Measurements from ENCODE around the gene XRN1. TPM values are rescaled to one million over a fixed set of nuclear protein-coding genes. Genes with fewer than 3 reads are reported as not detected.

XRN1 gene
- total and polyA plus RNA-seq, 7 donors = 5.4 to 45.7 (median 29.5) TPM

GRCh38 chr3:142287866-142288638 lies 159.8 kb downstream of the XRN1 start:
- 62 to 82% methylated on average over 5 of the region's 5 CpGs for whole genome bisulfite sequencing, 2 donors
- H3K9me3 ChIP-seq = peaks cover 0 to 12% (median 0%) of the 10 kb centered on the region in 4 donors
- no peak for DNase-seq
- TF ChIP-seq POLR2AphosphoS5 (IDR thresholded peaks at IDR 0.05) (no peak), CTCF (IDR thresholded peaks at IDR 0.05) (no peak), POLR2A (IDR thresholded peaks at IDR 0.05) (no peak), EP300 (IDR thresholded peaks at IDR 0.05) (no peak)
- no peaks in the 10 kb centered on the region for H3K27me3 ChIP-seq
- H3K27ac ChIP-seq = no peak overlapping the region
- H3K4me1 ChIP-seq = peaks cover 0 to 34% (median 17%) of the 10 kb centered on the region in 4 donors
- no peak overlapping the region for H3K4me3 ChIP-seq
- no peaks in the 10 kb centered on the region for H3K36me3 ChIP-seq
- intact Hi-C loops (cut with DNase I) = no loop called here

GRCh38 chr3:142285083-142285517 lies 162.7 kb downstream of the XRN1 start:
- WGBS, 2 donors = 19 to 65% methylated on average over 2 of the region's 2 CpGs

GRCh38 chr3:142282503-142282902 lies 165.3 kb downstream of the XRN1 start:
- Histone ChIP-seq H3K27ac (no peak overlapping the region), H3K36me3 (no peaks in the 10 kb centered on the region), H3K9me3 (no peaks in the 10 kb centered on the region), H3K4me3 (no peak overlapping the region), H3K27me3 (no peaks in the 10 kb centered on the region), H3K4me1 (peaks cover 0 to 36% (median 15%) of the 10 kb centered on the region in 4 donors)
- no peak for DNase-seq
- intact Hi-C loops (cut with DNase I) = no loop called here
- WGBS, 2 donors = 66 to 80% methylated on average over 4 of the region's 4 CpGs
- TF ChIP-seq CTCF (IDR thresholded peaks at IDR 0.05) = no peak
- no peak for TF ChIP-seq EP300 (IDR thresholded peaks at IDR 0.05)
- TF ChIP-seq POLR2A (IDR thresholded peaks at IDR 0.05) = no peak
- TF ChIP-seq POLR2AphosphoS5 (IDR thresholded peaks at IDR 0.05) = no peak

More at GRCh38 chr3:142285083-142285517, 162.7 kb downstream of the XRN1 start:
- intact Hi-C loops (cut with DNase I) = no loop called here
- H3K27ac ChIP-seq = no peak overlapping the region
- DNase-seq = no peak
- H3K36me3 ChIP-seq = no peaks in the 10 kb centered on the region
- no peak overlapping the region for H3K4me3 ChIP-seq
- H3K9me3 ChIP-seq = peaks cover 0 to 12% (median 0%) of the 10 kb centered on the region in 4 donors
- peaks cover 0 to 36% (median 17%) of the 10 kb centered on the region in 4 donors for H3K4me1 ChIP-seq
- no peak for TF ChIP-seq CTCF (IDR thresholded peaks at IDR 0.05)
- no peak for TF ChIP-seq POLR2AphosphoS5 (IDR thresholded peaks at IDR 0.05)
- TF ChIP-seq EP300 (IDR thresholded peaks at IDR 0.05) = no peak
- no peak for TF ChIP-seq POLR2A (IDR thresholded peaks at IDR 0.05)
- no peaks in the 10 kb centered on the region for H3K27me3 ChIP-seq

GRCh38 chr3:142281474-142281873 lies 166.4 kb downstream of the XRN1 start:
- H3K9me3 ChIP-seq = no peaks in the 10 kb centered on the region
- H3K27ac ChIP-seq = no peak overlapping the region
- peaks cover 0 to 26% (median 6%) of the 10 kb centered on the region in 4 donors for H3K4me1 ChIP-seq
- no peak for DNase-seq
- H3K27me3 ChIP-seq = no peaks in the 10 kb centered on the region
- no peaks in the 10 kb centered on the region for H3K36me3 ChIP-seq
- intact Hi-C loops (cut with DNase I) = loop anchor here (2.0 kb wide), 3 partner anchors 103 to 321 kb away; no protein-coding TSS in a partner anchor
- H3K4me3 ChIP-seq = no peak overlapping the region
- 70 to 80% methylated on average over 1 of the region's 1 CpG for WGBS, 2 donors
- TF ChIP-seq POLR2A (IDR thresholded peaks at IDR 0.05) = no peak
- no peak for TF ChIP-seq CTCF (IDR thresholded peaks at IDR 0.05)
- no peak for TF ChIP-seq EP300 (IDR thresholded peaks at IDR 0.05)
- no peak for TF ChIP-seq POLR2AphosphoS5 (IDR thresholded peaks at IDR 0.05)
